GM19468 (cell line): Measurements from ENCODE around the gene ATP13A3.
"Not testable (repeated sequence)": the region's sequence is repeated elsewhere in the genome, so short reads cannot be mapped to it uniquely, and the experiment has no call there.

ENCODE experiments used
- ATAC-seq: cut with Tn5 transposase; IDR thresholded peaks from one replicate; pipeline ENCODE4 v1.9.1; 2021; ENCODE audit warnings: mild to moderate bottlenecking, moderate library complexity, moderate number of reproducible peaks; ENCODE audit not compliant: unreplicated experiment; ENCODE audit errors: extremely low read depth

The ATP13A3 gene

GRCh38 chr3:194503081-194503531 lies 16.3 kb upstream of the ATP13A3 start:
- no peak for ATAC-seq

DNA sequence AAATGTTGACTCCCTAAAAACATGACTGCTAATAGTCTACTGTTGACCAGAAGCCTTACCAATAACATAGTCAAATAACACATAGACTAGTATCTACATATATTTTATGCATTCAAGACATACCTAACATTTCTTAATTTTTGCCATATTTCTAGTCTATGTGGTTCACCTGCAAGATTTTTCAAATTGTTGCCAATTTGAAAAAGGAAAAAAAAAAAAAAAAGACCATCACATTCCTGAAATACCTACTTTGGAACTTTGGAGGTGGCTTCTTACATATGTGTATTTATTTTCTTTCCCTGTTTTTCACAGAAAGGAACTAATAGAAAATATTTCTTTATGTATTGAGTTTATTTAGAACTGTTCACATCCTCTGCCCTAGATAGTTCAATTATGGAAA lies 13.4 kb upstream of the ATP13A3 start:
- ATAC-seq: no peak

DNA sequence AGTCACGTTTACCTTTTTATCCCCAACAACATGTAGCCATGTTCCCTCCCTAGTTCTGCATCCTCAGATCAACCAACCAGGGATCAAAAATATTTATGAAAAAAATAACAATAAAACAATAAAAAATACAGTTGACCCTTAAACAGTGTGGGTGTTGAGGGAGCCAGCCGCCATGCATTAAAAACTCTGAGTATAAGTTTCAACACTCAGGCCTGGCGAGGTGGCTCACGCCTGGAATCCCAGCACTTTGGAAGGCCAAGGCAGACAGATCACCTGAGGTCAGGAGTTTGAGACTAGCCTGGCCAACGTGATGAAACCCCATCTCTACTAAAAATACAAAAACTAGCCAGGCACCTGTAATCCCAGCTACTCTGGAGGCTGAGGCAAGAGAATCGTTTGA lies 12.7 kb upstream of the ATP13A3 start:
- ATAC-seq: not testable (repeated sequence)

DNA sequence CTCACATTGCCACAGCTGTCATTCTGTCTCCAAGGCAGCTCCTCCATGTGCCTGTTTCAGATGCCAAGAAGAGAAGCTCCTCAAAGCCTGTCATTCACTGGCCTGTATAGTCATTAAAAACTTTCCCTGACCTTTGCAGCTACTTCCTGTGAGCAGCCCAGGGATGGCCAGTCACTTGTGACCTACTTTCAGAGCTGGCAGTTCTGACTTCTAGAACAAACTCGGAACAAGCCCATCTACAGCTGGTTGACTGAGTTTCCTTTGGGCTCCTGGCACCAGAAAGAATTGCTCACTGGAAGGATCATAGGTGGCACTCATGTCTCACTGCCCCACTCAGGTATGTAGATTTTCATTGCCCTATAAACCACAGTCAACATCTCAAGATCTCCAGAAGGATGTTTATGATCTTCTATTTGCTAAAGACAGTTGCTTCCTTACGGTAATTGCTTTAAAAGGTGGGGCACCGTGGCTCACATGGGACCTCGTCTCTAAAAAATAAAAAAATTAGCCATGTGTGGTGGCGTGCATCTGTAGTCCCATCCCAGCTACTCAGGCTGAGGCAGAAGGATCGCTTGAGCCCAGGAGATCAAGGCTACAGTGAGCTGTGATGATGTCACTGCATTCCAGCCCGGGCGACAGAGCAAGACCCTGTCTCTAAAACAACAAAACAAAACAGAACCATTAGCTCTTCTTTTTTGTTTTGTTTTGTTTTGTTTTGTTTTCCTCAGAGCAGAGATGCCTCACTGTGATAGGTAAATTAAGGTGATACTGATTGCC lies 11.2 kb upstream of the ATP13A3 start:
- ATAC-seq: no peak

- ATAC-seq: peak; percentile 28
Measured at GRCh38 chr3:194496217-194496919, 9.6 kb upstream of the ATP13A3 start.

- no peak for ATAC-seq
Measured at GRCh38 chr3:194494951-194495374, 8.2 kb upstream of the ATP13A3 start.

DNA sequence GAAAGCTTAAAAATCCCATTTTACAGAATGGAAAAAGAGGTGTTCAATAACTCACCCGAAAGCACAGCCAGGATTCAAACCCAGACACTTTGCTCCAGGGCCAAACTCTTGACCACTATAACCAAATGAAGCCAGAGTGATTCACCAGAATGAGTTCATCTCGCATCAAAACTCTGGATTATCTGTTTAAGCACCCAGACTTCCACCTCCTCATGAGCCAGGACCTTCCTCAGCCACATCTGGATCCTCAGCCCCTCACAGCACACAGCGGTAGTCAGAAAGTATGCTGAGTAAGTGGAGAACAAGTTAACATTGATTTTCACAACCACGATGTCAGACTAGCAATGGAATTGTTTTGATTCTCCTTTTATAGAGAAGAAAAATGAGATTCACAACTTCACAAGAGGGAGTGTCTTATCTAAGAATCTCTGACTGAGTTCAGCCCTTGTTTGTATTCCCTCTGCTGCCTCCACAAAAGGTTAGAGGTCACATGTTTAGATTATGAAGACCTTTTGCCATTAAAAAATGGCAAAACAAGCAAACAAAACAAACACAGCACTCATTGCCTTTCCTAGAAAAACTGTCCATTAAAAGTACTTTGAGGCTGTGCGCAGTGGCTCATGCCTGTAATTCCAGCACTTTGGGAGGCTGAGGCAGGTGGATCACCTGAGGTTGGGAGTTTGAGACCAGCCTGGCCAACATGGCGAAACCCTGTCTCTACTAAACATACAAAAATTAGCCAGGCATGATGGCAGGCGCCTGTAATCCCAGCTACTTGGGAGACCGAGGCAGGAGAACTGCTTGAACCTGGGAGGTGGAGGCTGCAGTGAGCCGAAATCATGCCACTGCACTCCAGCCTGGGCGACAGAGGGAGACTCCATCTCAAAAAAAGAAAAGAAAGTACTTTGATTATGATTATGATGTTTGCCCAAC lies 7.5 kb upstream of the ATP13A3 start:
- not testable (repeated sequence) for ATAC-seq

- no peak for ATAC-seq
Measured at GRCh38 chr3:194492001-194492400, 5.2 kb upstream of the ATP13A3 start.

- ATAC-seq: peak; percentile 14
Measured at GRCh38 chr3:194489736-194490612, 3.2 kb upstream of the ATP13A3 start.

GRCh38 chr3:194488055-194488742 lies 1.4 kb upstream of the ATP13A3 start:
- ATAC-seq: no peak

DNA sequence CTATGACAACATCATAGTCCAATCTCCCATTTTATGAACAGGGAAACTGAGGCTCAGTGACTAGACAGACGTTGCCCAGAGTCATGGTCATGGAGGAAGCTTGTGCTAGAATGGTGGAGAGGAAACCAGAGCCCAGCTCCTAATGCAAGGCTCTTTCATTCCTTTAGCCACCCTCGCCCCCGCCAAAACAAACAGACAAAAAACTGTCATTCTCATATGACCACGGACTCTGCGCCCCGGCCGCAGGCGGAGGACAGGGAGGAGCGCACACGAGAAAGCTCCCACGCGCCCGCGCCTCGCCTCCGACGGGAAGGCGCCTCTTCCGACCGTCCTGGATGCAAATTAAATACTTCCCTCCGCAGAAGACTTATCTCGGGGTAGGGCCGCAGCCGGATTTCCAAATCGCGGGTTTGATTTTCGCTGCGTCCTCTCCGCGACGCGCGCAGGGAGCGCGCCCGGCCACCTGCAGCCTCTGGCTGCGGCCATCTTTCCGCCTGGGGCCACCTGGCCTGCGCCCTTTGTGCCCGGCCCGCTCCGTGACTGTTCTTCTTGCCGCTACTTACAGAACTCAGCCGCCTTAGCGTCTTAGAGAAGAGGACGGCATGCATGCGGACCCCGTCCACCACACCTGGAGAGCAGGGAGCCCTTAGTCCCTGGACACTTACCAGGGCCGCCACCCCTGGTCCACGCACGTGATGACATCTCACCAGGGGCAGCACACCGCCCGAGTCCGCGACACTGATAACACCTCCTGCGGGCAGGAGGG lies 670 bp upstream of the ATP13A3 start:
- ATAC-seq: peak; percentile 11

DNA sequence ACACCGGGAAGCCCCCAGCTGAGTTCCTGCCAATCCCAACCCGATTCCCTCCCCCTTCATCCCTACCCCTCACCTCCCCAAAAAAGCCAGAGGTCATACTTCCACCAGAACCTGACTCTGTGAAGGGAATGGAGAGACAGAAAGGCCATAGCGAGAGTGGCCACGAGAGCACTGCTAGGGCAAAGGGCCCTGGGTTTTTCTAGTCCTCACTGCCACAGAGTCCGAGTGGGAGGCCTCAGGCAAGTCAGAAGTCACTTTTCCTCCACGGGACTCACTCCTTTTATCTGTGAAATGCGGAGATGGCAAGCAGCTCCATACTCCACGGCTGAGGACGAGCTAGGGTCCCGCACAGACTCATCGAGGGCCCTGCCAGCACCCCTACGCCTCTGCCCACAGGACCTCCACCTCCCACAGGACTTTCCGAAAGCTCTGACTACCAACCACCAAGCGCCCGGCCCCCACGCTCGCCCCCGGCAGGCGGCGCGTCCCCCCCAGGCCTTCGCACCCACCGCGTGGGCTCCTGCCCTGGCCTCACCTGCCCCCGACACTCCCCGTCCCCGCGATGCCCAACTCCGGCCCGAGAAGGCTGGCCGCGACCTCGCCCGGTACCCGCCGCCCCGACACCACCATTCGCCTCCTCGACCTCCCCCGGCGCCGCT lies 792 bp downstream of the ATP13A3 start:
- ATAC-seq: no peak

- no peak for ATAC-seq
Measured at GRCh38 chr3:194485468-194485880, 1.3 kb downstream of the ATP13A3 start.

GRCh38 chr3:194484614-194485013 lies 2.2 kb downstream of the ATP13A3 start:
- ATAC-seq: no peak

- no peak for ATAC-seq
Measured at GRCh38 chr3:194483850-194484249, 3.0 kb downstream of the ATP13A3 start.

DNA sequence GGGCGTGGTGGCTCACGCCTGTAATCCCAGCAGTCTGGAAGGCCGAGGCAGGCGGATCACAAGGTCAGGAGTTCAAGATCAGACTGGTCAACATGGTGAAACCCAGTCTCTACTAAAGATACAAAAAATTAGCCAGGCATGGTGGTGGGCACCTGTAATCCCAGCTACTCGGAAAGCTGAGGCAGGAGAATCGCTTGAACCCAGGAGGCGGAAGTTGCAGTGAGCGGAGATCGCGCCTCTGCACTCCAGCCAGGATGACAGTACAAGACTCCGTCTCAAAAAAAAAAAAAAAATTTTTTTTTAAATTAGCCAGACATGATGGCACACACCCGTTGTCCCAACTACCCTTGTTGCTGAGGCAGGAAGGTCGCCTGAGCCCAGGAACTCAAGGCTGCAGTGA lies 4.0 kb downstream of the ATP13A3 start:
- ATAC-seq: not testable (repeated sequence)

- ATAC-seq: no peak
Measured at GRCh38 chr3:194482196-194482593, 4.6 kb downstream of the ATP13A3 start.
